CD4-positive, alpha-beta T cell treated with Interleukin-4 for 1 hour (primary cell): ENCODE results near the gene CRELD2.

Source experiments
- DNase-seq, 2 donors: peaks; one replicate each; pipeline ENCODE4 v3.0.0-alpha.2; 2020 to 2022

The CRELD2 gene

GRCh38 chr22:49889071-49889470 is 29.4 kb upstream of the CRELD2 start:
- DNase-seq: no peak

GRCh38 chr22:49892226-49892899 is 26.1 kb upstream of the CRELD2 start:
- DNase-seq: no peak

GRCh38 chr22:49893025-49893424 is 25.4 kb upstream of the CRELD2 start:
- DNase-seq: no peak

- DNase-seq: no peak
Observed at GRCh38 chr22:49894322-49895054, 23.9 kb upstream of the CRELD2 start.

- DNase-seq: no peak
Observed at GRCh38 chr22:49896201-49896600, 22.2 kb upstream of the CRELD2 start.

GRCh38 chr22:49897015-49897684 is 21.3 kb upstream of the CRELD2 start:
- DNase-seq: no peak

GRCh38 chr22:49899530-49899929 is 18.9 kb upstream of the CRELD2 start:
- DNase-seq: no peak

GRCh38 chr22:49900441-49901230 is 17.8 kb upstream of the CRELD2 start:
- no peak for DNase-seq

GRCh38 chr22:49901457-49901856 is 17.0 kb upstream of the CRELD2 start:
- no peak for DNase-seq

- no peak for DNase-seq
Observed at GRCh38 chr22:49903322-49904039, 15.0 kb upstream of the CRELD2 start.

GRCh38 chr22:49904040-49904369 is 14.4 kb upstream of the CRELD2 start:
- no peak for DNase-seq

GRCh38 chr22:49905465-49905864 is 13.0 kb upstream of the CRELD2 start:
- no peak for DNase-seq

GRCh38 chr22:49906071-49906798 is 12.2 kb upstream of the CRELD2 start:
- DNase-seq: no peak

- no peak for DNase-seq
Observed at GRCh38 chr22:49906799-49907290, 11.6 kb upstream of the CRELD2 start.

- no peak for DNase-seq
Observed at GRCh38 chr22:49907807-49908206, 10.6 kb upstream of the CRELD2 start.

GRCh38 chr22:49909476-49910205 is 8.8 kb upstream of the CRELD2 start:
- DNase-seq: no peak

GRCh38 chr22:49910229-49911155 is 7.9 kb upstream of the CRELD2 start:
- DNase-seq: no peak

- DNase-seq: no peak
Observed at GRCh38 chr22:49911881-49912625, 6.4 kb upstream of the CRELD2 start.

- no peak for DNase-seq
Observed at GRCh38 chr22:49913026-49913425, 5.4 kb upstream of the CRELD2 start.
